Prostate gland (tissue), 2 donors: Measurements from ENCODE around the gene TPRN.

Experiments used
- POLR2A ChIP-seq: fragments of 450-650 bp; IDR thresholded peaks from one replicate; pipeline ENCODE4 v1.6.1; 2016; ENCODE audit warnings: antibody characterized with exemption, mild to moderate bottlenecking
- TF ChIP-seq, protein P1 (sequence below), 4 experiments: fragments of 200-600 bp in 2 of 4; fragments of 450-650 bp in 2 of 4; sonication (generic) in 2 of 4; IDR thresholded peaks; 1 replicate in 3 of 4; 2 replicates in 1 of 4; pipeline ENCODE4 v1.5.1; 2016 to 2019; ENCODE audit warnings: antibody characterized with exemption in 4 of 4, mild to moderate bottlenecking in 2 of 4, moderate library complexity in 2 of 4

DNA sequence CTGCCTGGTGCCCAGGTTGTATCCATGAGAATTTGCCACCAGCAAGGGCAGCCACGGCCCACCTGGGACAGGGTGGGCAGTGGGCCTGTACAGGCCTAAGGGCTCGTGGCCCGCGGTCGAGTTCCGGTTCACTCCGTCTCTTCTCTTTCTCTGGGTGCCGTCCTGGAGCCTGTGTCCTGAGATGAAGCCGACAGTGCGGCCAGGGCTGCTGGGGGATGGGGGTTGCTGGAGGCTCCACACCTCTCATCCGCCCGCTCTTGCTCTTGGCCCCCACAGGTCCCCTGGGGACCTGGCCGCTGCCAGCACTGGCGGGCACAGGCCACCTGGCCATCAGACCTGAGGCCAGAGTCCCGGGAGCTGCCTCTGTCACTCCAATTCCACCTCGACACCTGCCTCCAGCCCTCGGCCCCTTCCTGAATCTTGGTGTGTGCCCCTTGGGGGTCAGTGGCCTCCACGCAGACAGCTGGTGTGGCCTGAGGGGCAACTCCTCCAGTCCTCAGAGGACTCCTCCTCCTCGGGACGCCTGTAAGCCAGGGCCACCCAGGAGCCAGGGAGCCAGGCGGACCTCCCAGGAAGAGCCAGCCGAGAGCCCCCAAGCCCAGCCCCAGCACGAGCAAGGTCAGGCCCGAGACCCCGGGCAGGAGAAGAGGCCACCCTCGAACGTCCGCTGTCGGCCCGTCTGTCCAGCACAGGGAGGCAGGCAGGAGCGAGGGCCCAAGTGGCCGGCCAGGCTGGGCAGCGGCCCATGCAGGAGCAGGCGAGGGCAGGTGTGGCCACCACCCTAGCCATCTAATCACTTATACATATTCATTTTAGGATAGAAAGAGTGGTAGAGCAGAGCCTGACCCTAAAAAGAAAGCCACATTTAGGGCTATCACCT is 35.9 kb downstream of the TPRN start:
- TF ChIP-seq POLR2A: no peak
- TF ChIP-seq, protein P1, sequence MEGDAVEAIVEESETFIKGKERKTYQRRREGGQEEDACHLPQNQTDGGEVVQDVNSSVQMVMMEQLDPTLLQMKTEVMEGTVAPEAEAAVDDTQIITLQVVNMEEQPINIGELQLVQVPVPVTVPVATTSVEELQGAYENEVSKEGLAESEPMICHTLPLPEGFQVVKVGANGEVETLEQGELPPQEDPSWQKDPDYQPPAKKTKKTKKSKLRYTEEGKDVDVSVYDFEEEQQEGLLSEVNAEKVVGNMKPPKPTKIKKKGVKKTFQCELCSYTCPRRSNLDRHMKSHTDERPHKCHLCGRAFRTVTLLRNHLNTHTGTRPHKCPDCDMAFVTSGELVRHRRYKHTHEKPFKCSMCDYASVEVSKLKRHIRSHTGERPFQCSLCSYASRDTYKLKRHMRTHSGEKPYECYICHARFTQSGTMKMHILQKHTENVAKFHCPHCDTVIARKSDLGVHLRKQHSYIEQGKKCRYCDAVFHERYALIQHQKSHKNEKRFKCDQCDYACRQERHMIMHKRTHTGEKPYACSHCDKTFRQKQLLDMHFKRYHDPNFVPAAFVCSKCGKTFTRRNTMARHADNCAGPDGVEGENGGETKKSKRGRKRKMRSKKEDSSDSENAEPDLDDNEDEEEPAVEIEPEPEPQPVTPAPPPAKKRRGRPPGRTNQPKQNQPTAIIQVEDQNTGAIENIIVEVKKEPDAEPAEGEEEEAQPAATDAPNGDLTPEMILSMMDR (IDR thresholded peaks at IDR 0.05): no peak
